SK-N-SH (cell line): Measurements from ENCODE around the gene ERO1A.

Experiments
- EP300 ChIP-seq, 2 experiments: IDR thresholded peaks; 2 replicates each; pipeline versions ENCODE4 v1.4.0 to v1.6.1; 2012; ENCODE audit warnings: borderline replicate concordance in 1 of 2, low read depth in 1 of 2, low read length in 1 of 2
- EZH2phosphoT487 ChIP-seq: fragments of 200-600 bp; sonication (generic); IDR thresholded peaks from 2 replicates; pipeline ENCODE4 v1.6.1; 2017; ENCODE audit warnings: low read depth, mixed run types, mild to moderate bottlenecking, antibody characterized with exemption, moderate library complexity, borderline replicate concordance
- MEF2A ChIP-seq: IDR thresholded peaks from 2 replicates; pipeline ENCODE4 v1.4.0; 2012; ENCODE audit warnings: low read depth, borderline replicate concordance
- POLR2AphosphoS5 ChIP-seq: IDR thresholded peaks from 2 replicates; pipeline ENCODE4 v1.6.1; 2012; ENCODE audit warnings: low read depth, low read length
- TF ChIP-seq, protein P1 (sequence below): fragments of 200-600 bp; sonication (generic); IDR thresholded peaks from 2 replicates; pipeline ENCODE4 v1.6.1; 2017; ENCODE audit warnings: antibody characterized with exemption, mild to moderate bottlenecking, moderate library complexity

DNA sequence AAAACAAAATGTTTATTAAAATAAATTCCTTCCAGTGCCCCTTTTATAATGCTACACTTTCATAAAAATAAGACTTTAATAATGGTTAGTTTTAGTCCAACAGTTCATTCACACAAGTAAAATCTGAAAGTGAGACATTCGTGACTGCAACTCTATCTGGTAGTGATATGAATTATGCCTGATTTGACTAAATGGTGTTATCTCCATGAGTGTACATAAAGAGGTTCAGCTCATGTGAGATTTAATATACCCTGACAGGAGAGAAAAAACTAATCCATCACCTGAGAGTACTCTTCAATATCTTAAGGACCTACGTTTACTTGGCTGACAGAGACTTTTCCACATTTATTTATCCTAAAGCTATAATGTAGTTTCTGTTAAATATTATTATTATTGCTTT is 34.0 kb downstream of the ERO1A start:
- no peak for TF ChIP-seq EP300 (IDR thresholded peaks at IDR 0.05; ENCODE audit: borderline replicate concordance in 1 of 2, low read depth in 1 of 2, low read length in 1 of 2)
- TF ChIP-seq, protein P1, sequence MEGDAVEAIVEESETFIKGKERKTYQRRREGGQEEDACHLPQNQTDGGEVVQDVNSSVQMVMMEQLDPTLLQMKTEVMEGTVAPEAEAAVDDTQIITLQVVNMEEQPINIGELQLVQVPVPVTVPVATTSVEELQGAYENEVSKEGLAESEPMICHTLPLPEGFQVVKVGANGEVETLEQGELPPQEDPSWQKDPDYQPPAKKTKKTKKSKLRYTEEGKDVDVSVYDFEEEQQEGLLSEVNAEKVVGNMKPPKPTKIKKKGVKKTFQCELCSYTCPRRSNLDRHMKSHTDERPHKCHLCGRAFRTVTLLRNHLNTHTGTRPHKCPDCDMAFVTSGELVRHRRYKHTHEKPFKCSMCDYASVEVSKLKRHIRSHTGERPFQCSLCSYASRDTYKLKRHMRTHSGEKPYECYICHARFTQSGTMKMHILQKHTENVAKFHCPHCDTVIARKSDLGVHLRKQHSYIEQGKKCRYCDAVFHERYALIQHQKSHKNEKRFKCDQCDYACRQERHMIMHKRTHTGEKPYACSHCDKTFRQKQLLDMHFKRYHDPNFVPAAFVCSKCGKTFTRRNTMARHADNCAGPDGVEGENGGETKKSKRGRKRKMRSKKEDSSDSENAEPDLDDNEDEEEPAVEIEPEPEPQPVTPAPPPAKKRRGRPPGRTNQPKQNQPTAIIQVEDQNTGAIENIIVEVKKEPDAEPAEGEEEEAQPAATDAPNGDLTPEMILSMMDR = no peak
- no peak for TF ChIP-seq EZH2phosphoT487
- no peak for TF ChIP-seq MEF2A
- TF ChIP-seq POLR2AphosphoS5 = no peak
